Endothelial cell of umbilical vein (primary cell): Measurements from ENCODE around the gene SLAMF8. TPM values are rescaled to one million over a fixed set of nuclear protein-coding genes. Genes with fewer than 3 reads are reported as not detected.

ENCODE experiments used
- BruUV-seq: library from RNA; stranded (reverse); fragments of 400-500 nt; replicated peaks from 2 replicates; lab custom pipeline; 2021; lab: Mats Ljungman, UMichigan
- CTCF ChIA-PET: fragments of 300-600, 350-600 bp; sonication (Branson Sonifier 250); formaldehyde crosslinking; loops from one replicate; lab custom pipeline; 2021; ENCODE audit warnings: antibody characterized with exemption, inconsistent platforms; lab: Charles Lee
- POLR2A ChIA-PET: fragments of 300-600, 350-600 bp; sonication (Branson Sonifier 250); formaldehyde crosslinking; loops from one replicate; lab custom pipeline; 2021; ENCODE audit warnings: antibody characterized with exemption, inconsistent platforms; lab: Charles Lee
- DNase-seq: peaks from one replicate; pipeline ENCODE4 v3.0.0-alpha.2; 2011; ENCODE audit warnings: low read depth, low spot score
- FAIRE-seq: peaks from 2 replicates; lab custom pipeline; 2011; peaks lifted over from hg19 to GRCh38; lab: Jason Lieb, UNC
- H2AFZ ChIP-seq: 2 replicates; pipeline ENCODE4 v1.6.0; 2012; ENCODE audit warnings: low read depth, low read length, control low read depth, inconsistent platforms
- H3K27ac ChIP-seq: 2 replicates; pipeline ENCODE4 v1.5.1; 2011; ENCODE audit warnings: low read depth, mild to moderate bottlenecking, control low read depth, low read length, moderate library complexity; ENCODE audit not compliant: insufficient read depth
- H3K27me3 ChIP-seq, 2 experiments: 2 replicates each; pipeline versions ENCODE4 v1.6.0 to v1.6.1; 2011; ENCODE audit warnings: low read length in 2 of 2, mixed read lengths in 1 of 2; ENCODE audit not compliant: control insufficient read depth in 2 of 2, insufficient read depth in 2 of 2
- H3K36me3 ChIP-seq, 2 experiments: 2 replicates in 1 of 2; 3 replicates in 1 of 2; pipeline ENCODE4 v1.5.1; 2011; ENCODE audit warnings: low read length in 2 of 2, mild to moderate bottlenecking in 1 of 2, moderate library complexity in 1 of 2; ENCODE audit not compliant: control insufficient read depth in 2 of 2, insufficient read depth in 2 of 2; ENCODE audit errors: extremely low read depth in 1 of 2
- H3K4me1 ChIP-seq: 3 replicates; pipeline ENCODE4 v1.5.1; 2011; ENCODE audit warnings: mild to moderate bottlenecking, low read length; ENCODE audit not compliant: control insufficient read depth, insufficient read depth; ENCODE audit errors: extremely low read depth
- H3K4me2 ChIP-seq: 2 replicates; pipeline ENCODE4 v1.6.1; 2011; ENCODE audit warnings: low read length, control low read depth, mixed read lengths; ENCODE audit not compliant: insufficient read depth
- H3K4me3 ChIP-seq, 3 experiments: fragments of 200-600 bp in 1 of 3; sonication (generic), shearing (Covaris generic) in 1 of 3; replicated peaks in 1 of 3; 2 replicates each; pipeline ENCODE4 v1.5.1; 2011 to 2016; ENCODE audit warnings: control low read depth in 3 of 3, low read length in 3 of 3, mild to moderate bottlenecking in 2 of 3, inconsistent platforms in 1 of 3, low read depth in 1 of 3, moderate library complexity in 1 of 3; ENCODE audit not compliant: insufficient read depth in 1 of 3
- H3K79me2 ChIP-seq: 2 replicates; pipeline ENCODE4 v1.6.0; 2012; ENCODE audit warnings: low read length, inconsistent platforms; ENCODE audit not compliant: control insufficient read depth, insufficient read depth
- H3K9ac ChIP-seq: replicated peaks from 2 replicates; pipeline ENCODE3; 2011; ENCODE audit warnings: low read length, control low read depth; ENCODE audit not compliant: insufficient read depth; ENCODE audit errors: extremely low read depth
- H3K9me1 ChIP-seq: replicated peaks from 3 replicates; pipeline ENCODE4 v1.6.0; 2011; ENCODE audit warnings: mild to moderate bottlenecking, low read length; ENCODE audit not compliant: control insufficient read depth, insufficient read depth; ENCODE audit errors: extremely low read depth
- H3K9me3 ChIP-seq: replicated peaks from 2 replicates; pipeline ENCODE4 v1.5.1; 2012; ENCODE audit warnings: low read length, inconsistent platforms; ENCODE audit not compliant: control insufficient read depth, insufficient read depth
- H4K20me1 ChIP-seq: replicated peaks from 2 replicates; pipeline ENCODE3; 2011; ENCODE audit warnings: mild to moderate bottlenecking, low read length; ENCODE audit not compliant: control insufficient read depth, insufficient read depth; ENCODE audit errors: extremely low read depth
- EZH2 ChIP-seq: IDR thresholded peaks from 2 replicates; pipeline ENCODE4 v1.6.1; 2012; ENCODE audit warnings: borderline replicate concordance, low read depth, mild to moderate bottlenecking, moderate library complexity, low read length, inconsistent platforms; ENCODE audit not compliant: severe bottlenecking
- FOS ChIP-seq: IDR thresholded peaks from 2 replicates; pipeline ENCODE4 v1.6.1; 2011; ENCODE audit warnings: mild to moderate bottlenecking, low read length, moderate library complexity, borderline replicate concordance; ENCODE audit not compliant: insufficient read depth
- GATA2 ChIP-seq: IDR thresholded peaks from 2 replicates; pipeline ENCODE4 v1.7.0; 2011; ENCODE audit warnings: low read depth, mild to moderate bottlenecking, moderate library complexity, mixed read lengths, low read length; ENCODE audit not compliant: insufficient read length, insufficient read depth
- JUN ChIP-seq: IDR thresholded peaks from 2 replicates; pipeline ENCODE4 v1.6.1; 2011; ENCODE audit warnings: borderline replicate concordance, low read depth; ENCODE audit not compliant: insufficient read length, insufficient read depth
- MAX ChIP-seq: IDR thresholded peaks from 2 replicates; pipeline ENCODE4 v1.6.1; 2011; ENCODE audit not compliant: insufficient read depth, insufficient read length
- MYC ChIP-seq: IDR thresholded peaks from one replicate; pipeline ENCODE4 v1.6.1; 2011; ENCODE audit warnings: mild to moderate bottlenecking, low read depth, low read length
- POLR2A ChIP-seq: IDR thresholded peaks from 2 replicates; pipeline ENCODE4 v1.6.1; 2012; ENCODE audit warnings: low read depth, mild to moderate bottlenecking, control low read depth, low read length
- POLR2AphosphoS5 ChIP-seq: IDR thresholded peaks from 2 replicates; pipeline ENCODE4 v1.6.1; 2012; ENCODE audit warnings: low read depth, mild to moderate bottlenecking, control low read depth, low read length, moderate library complexity; ENCODE audit not compliant: insufficient read depth
- dilution Hi-C: fragments of 300-500 bp; cut with MboI; formaldehyde crosslinking; loops from one replicate; pipeline ENCODE4 v1.15.0; 2019; ENCODE audit warnings: low sequenced_read_pairs; ENCODE audit not compliant: extremely low pct_ligation_motif_present
- intact Hi-C: fragments of 100-400 bp; cut with micrococcal nuclease; formaldehyde crosslinking; loops from one replicate; pipeline ENCODE4 v1.10.0; 2022
- polyA plus RNA-seq, 4 experiments: library from polyadenylated mRNA; depleted of rRNA in 3 of 4; stranded (reverse) in 3 of 4; unstranded in 1 of 4; fragments of >200 nt; gene quantifications; 2 replicates each; pipeline versions ENCODE4 v1.2.1 to v1.2.3, GENCODE V29; 2011 to 2012; ENCODE audit warnings: missing spikeins in 1 of 4
- total RNA-seq: library from RNA; stranded (reverse); gene quantifications from 2 replicates; pipeline ENCODE4 v1.2.3, GENCODE V29; 2021
- TF ChIP-seq, protein P1 (sequence below), 2 donors: IDR thresholded peaks; 1 replicate in 1 of 2; 2 replicates in 1 of 2; pipeline ENCODE4 v1.5.1; 2011; ENCODE audit warnings: low read length in 2 of 2, mild to moderate bottlenecking in 2 of 2, moderate library complexity in 2 of 2, control low read depth in 1 of 2, inconsistent platforms in 1 of 2, low read depth in 1 of 2; ENCODE audit not compliant: insufficient read depth in 1 of 2; ENCODE audit errors: extremely low read depth in 1 of 2

SLAMF8 gene
- total and polyA plus RNA-seq, 2 donors (not counting 3 experiments of a cell fraction or from before 2014, with no cell fraction given): not detected

- Histone ChIP-seq H3K36me3 (no peaks in the 10 kb centered on the region), H3K79me2 (no peaks in the 10 kb centered on the region), H3K9ac (peak overlapping the region; percentile 71), H3K27me3 (no peaks in the 10 kb centered on the region), H3K4me2 (peak overlapping the region; percentile 85), H3K4me1 (peaks cover 16% of the 10 kb centered on the region), H3K9me1 (no peaks in the 10 kb centered on the region), H4K20me1 (no peaks in the 10 kb centered on the region), H3K27ac (peak overlapping the region; percentile 24), H3K9me3 (no peaks in the 10 kb centered on the region), H3K4me3 (peak overlapping the region; percentile 54 to 60 (median 57)), H2AFZ (peak overlapping the region; percentile 98)
- ChIA-PET CTCF (interaction anchor here (1.0 to 5.9 kb wide), 4 partner anchors 35 to 153 kb away, joined by 3 to 32 read pairs (median 16); no protein-coding TSS in a partner anchor), POLR2A (no interaction called here)
- FAIRE-seq (peak; percentile 77), DNase-seq (peak; percentile 78)
- BruUV-seq: no TSS peak
- TF ChIP-seq, protein P1, sequence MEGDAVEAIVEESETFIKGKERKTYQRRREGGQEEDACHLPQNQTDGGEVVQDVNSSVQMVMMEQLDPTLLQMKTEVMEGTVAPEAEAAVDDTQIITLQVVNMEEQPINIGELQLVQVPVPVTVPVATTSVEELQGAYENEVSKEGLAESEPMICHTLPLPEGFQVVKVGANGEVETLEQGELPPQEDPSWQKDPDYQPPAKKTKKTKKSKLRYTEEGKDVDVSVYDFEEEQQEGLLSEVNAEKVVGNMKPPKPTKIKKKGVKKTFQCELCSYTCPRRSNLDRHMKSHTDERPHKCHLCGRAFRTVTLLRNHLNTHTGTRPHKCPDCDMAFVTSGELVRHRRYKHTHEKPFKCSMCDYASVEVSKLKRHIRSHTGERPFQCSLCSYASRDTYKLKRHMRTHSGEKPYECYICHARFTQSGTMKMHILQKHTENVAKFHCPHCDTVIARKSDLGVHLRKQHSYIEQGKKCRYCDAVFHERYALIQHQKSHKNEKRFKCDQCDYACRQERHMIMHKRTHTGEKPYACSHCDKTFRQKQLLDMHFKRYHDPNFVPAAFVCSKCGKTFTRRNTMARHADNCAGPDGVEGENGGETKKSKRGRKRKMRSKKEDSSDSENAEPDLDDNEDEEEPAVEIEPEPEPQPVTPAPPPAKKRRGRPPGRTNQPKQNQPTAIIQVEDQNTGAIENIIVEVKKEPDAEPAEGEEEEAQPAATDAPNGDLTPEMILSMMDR (IDR thresholded peaks at IDR 0.05; ENCODE audit: extremely low read depth in 1 of 2, insufficient read depth in 1 of 2, low read depth in 1 of 2, low read length in 2 of 2): no peak
- TF ChIP-seq MAX (no peak), JUN (no peak), EZH2 (no peak), GATA2 (no peak), FOS (no peak), POLR2A (peak; percentile 51), POLR2AphosphoS5 (peak; percentile 55), MYC (no peak)
- dilution Hi-C loops (no loop called here), intact Hi-C loops (loop anchor here (1.0 to 2.0 kb wide), 3 partner anchors 28 to 55 kb away; no protein-coding TSS in a partner anchor)
These were observed 28.1 kb downstream of the SLAMF8 start for GRCh38 chr1:159854693-159855192.
